RKO (cell line): Measurements from ENCODE around the gene PRKCE.
A peak's percentile ranks its signal among the peaks of the same experiment; 100 is the strongest.

ENCODE experiments used
- DNase-seq: peaks from one replicate; pipeline ENCODE4 v3.0.0-alpha.2; 2016; ENCODE audit warnings: low spot score

PRKCE gene

GRCh38 chr2:45651415-45652089 is at the start of gene PRKCE:
PRKCE (plus strand) TSS chr2:45651675.
- peak; percentile 51 for DNase-seq

- DNase-seq, result no peak
These were observed 48.9 kb upstream of the PRKCE start for GRCh38 chr2:45602624-45603023.

- DNase-seq, result no peak
These were observed 46.4 kb upstream of the PRKCE start for GRCh38 chr2:45605116-45605515.

GRCh38 chr2:45606796-45607195 is 44.7 kb upstream of the PRKCE start:
- no peak for DNase-seq

GRCh38 chr2:45607701-45608100 is 43.8 kb upstream of the PRKCE start:
- no peak for DNase-seq

GRCh38 chr2:45610281-45611019 is 41.0 kb upstream of the PRKCE start:
- DNase-seq, result peak; percentile 76

- peak; percentile 92 for DNase-seq
These were observed 40.2 kb upstream of the PRKCE start, which contains the start of gene SRBD1 for GRCh38 chr2:45611020-45611859. SRBD1 (minus strand) TSS chr2:45611267; CDS start chr2:45605441, 5,826 bp downstream.

- DNase-seq, result no peak
These were observed 39.2 kb upstream of the PRKCE start for GRCh38 chr2:45612285-45612684.

- no peak for DNase-seq
These were observed 38.7 kb upstream of the PRKCE start for GRCh38 chr2:45612731-45613130.

GRCh38 chr2:45614330-45614729 is 37.1 kb upstream of the PRKCE start:
- no peak for DNase-seq

- DNase-seq, result no peak
These were observed 36.5 kb upstream of the PRKCE start for GRCh38 chr2:45614871-45615415.

- no peak for DNase-seq
These were observed 34.6 kb upstream of the PRKCE start for GRCh38 chr2:45616658-45617411.

GRCh38 chr2:45617496-45617895 is 34.0 kb upstream of the PRKCE start:
- no peak for DNase-seq

- DNase-seq, result no peak
These were observed 29.0 kb upstream of the PRKCE start for GRCh38 chr2:45622336-45623075.

- no peak for DNase-seq
These were observed 28.4 kb upstream of the PRKCE start for GRCh38 chr2:45623098-45623497.

- DNase-seq, result no peak
These were observed 25.7 kb upstream of the PRKCE start for GRCh38 chr2:45625824-45626223.

GRCh38 chr2:45626387-45627221 is 24.9 kb upstream of the PRKCE start:
- no peak for DNase-seq

- no peak for DNase-seq
These were observed 23.6 kb upstream of the PRKCE start for GRCh38 chr2:45627911-45628310.

GRCh38 chr2:45629971-45630370 is 21.5 kb upstream of the PRKCE start:
- DNase-seq, result no peak

- DNase-seq, result no peak
These were observed 20.2 kb upstream of the PRKCE start for GRCh38 chr2:45631319-45631718.
